Renal cortex interstitium (tissue), 15 donors: Measurements from ENCODE around the gene GCC2. TPM values are rescaled to one million over a fixed set of nuclear protein-coding genes. Genes with fewer than 3 reads are reported as not detected.

Source experiments
- DNase-seq, 11 donors: peaks; one replicate each; pipeline ENCODE4 v3.0.0-alpha.2; 2013; ENCODE audit warnings: low read depth in 9 of 11, low spot score in 4 of 11; ENCODE audit errors: extremely low read depth in 1 of 11
- long read RNA-seq, 16 experiments: transcript quantifications; one replicate each; lab custom pipeline, GENCODE V29; 2026
- polyA plus RNA-seq, 3 donors: library from polyadenylated mRNA; unstranded; fragments of 120-200 nt; gene quantifications; one replicate each; pipeline ENCODE4 v1.2.1, GENCODE V29; 2013; ENCODE audit not compliant: insufficient read length in 3 of 3

The GCC2 gene, protein sequence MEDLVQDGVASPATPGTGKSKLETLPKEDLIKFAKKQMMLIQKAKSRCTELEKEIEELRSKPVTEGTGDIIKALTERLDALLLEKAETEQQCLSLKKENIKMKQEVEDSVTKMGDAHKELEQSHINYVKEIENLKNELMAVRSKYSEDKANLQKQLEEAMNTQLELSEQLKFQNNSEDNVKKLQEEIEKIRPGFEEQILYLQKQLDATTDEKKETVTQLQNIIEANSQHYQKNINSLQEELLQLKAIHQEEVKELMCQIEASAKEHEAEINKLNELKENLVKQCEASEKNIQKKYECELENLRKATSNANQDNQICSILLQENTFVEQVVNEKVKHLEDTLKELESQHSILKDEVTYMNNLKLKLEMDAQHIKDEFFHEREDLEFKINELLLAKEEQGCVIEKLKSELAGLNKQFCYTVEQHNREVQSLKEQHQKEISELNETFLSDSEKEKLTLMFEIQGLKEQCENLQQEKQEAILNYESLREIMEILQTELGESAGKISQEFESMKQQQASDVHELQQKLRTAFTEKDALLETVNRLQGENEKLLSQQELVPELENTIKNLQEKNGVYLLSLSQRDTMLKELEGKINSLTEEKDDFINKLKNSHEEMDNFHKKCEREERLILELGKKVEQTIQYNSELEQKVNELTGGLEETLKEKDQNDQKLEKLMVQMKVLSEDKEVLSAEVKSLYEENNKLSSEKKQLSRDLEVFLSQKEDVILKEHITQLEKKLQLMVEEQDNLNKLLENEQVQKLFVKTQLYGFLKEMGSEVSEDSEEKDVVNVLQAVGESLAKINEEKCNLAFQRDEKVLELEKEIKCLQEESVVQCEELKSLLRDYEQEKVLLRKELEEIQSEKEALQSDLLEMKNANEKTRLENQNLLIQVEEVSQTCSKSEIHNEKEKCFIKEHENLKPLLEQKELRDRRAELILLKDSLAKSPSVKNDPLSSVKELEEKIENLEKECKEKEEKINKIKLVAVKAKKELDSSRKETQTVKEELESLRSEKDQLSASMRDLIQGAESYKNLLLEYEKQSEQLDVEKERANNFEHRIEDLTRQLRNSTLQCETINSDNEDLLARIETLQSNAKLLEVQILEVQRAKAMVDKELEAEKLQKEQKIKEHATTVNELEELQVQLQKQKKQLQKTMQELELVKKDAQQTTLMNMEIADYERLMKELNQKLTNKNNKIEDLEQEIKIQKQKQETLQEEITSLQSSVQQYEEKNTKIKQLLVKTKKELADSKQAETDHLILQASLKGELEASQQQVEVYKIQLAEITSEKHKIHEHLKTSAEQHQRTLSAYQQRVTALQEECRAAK (N-terminal part only)
- polyA plus RNA-seq: 10 to 100 TPM; 46.8 to 79.0 (median 58.1) TPM
- long read RNA-seq, donor 1, partial matches to known transcripts: 23 of 25 reads
- long read RNA-seq, donor 1, other reads (novel, unspliced or antisense): 0 of 25 reads
- long read RNA-seq, donor 2, partial matches to known transcripts: 0 of 1 reads
- long read RNA-seq, donor 2, other reads (novel, unspliced or antisense): 0 of 1 reads
- long read RNA-seq, donor 3, partial matches to known transcripts: 10 of 12 reads
- long read RNA-seq, donor 3, other reads (novel, unspliced or antisense): 0 of 12 reads
- long read RNA-seq, donor 4, partial matches to known transcripts: 7 of 9 reads
- long read RNA-seq, donor 4, other reads (novel, unspliced or antisense): 0 of 9 reads
- long read RNA-seq, donor 5: 0 reads
- long read RNA-seq, donor 6, partial matches to known transcripts: 36 of 38 reads
- long read RNA-seq, donor 6, other reads (novel, unspliced or antisense): 0 of 38 reads
- long read RNA-seq, donor 7, partial matches to known transcripts: 8 of 12 reads
- long read RNA-seq, donor 7, other reads (novel, unspliced or antisense): 0 of 12 reads
- long read RNA-seq, donor 8, partial matches to known transcripts: 6 of 15 reads
- long read RNA-seq, donor 8, other reads (novel, unspliced or antisense): 0 of 15 reads
- long read RNA-seq, donor 9, full-length matches to known transcripts: 2 of 12 reads
- long read RNA-seq, donor 9, partial matches to known transcripts: 10 of 12 reads
- long read RNA-seq, donor 9, other reads (novel, unspliced or antisense): 0 of 12 reads
- long read RNA-seq, donor 10, partial matches to known transcripts: 9 of 13 reads
- long read RNA-seq, donor 10, other reads (novel, unspliced or antisense): 0 of 13 reads
- long read RNA-seq, donor 11, full-length matches to known transcripts: 2 of 2 reads
- long read RNA-seq, donor 11, partial matches to known transcripts: 0 of 2 reads
- long read RNA-seq, donor 11, other reads (novel, unspliced or antisense): 0 of 2 reads
- long read RNA-seq, donor 12, partial matches to known transcripts: 0 of 3 reads
- long read RNA-seq, donor 12, other reads (novel, unspliced or antisense): 0 of 3 reads
- long read RNA-seq, donor 13, full-length matches to known transcripts: 5 of 16 reads
- long read RNA-seq, donor 13, partial matches to known transcripts: 11 of 16 reads
- long read RNA-seq, donor 13, other reads (novel, unspliced or antisense): 0 of 16 reads
- long read RNA-seq, donor 14, partial matches to known transcripts: 6 of 7 reads
- long read RNA-seq, donor 14, other reads (novel, unspliced or antisense): 0 of 7 reads
- long read RNA-seq, donor 15, partial matches to known transcripts: 7 of 8 reads
- long read RNA-seq, donor 15, other reads (novel, unspliced or antisense): 0 of 8 reads
- long read RNA-seq, donor 16, full-length matches to known transcripts: 9 of 42 reads
- long read RNA-seq, donor 16, partial matches to known transcripts: 33 of 42 reads
- long read RNA-seq, donor 16, other reads (novel, unspliced or antisense): 0 of 42 reads

DNA sequence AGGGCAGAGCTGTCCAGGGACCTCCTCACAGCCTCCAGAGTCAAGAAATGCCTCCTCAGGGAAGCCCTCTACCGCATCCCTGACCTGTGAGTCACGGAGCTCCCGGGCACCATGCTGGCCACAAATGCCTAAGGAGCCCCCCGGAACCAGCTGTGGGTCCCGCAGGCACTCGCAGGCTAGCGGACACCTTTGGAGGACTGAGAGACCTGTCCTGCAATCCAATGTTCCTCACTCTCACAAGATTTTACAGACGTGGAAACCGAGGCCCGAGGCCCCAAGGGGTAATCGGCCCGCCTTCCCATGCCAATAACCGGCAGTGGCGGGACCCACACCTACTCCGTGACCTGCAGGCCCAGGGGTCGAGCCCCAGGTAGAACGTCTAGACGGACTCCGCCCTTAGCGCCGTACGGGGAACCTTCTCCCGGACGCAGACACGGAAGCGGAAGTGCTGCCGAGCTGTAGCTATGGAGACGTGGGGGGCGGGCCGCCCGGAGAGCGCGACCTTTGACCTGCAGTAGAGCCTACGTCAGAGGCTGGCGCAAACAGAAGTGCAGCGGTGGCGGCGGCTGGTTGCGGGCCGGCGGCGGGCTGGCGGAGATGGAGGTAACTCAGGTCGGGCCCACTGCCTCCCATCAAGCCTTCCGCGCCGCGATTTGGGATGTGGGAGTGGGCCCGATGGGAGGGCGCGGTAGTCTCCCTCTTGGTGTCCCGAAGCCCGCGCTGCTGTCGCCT lies at the start of gene GCC2:
TSS of gene GCC2 (plus strand) at position 529 of the 732 bp plus-strand sequence. CDS start at position 598, 69 bp downstream.
- peak; percentile 82 to 93 (median 89) for DNase-seq

DNA sequence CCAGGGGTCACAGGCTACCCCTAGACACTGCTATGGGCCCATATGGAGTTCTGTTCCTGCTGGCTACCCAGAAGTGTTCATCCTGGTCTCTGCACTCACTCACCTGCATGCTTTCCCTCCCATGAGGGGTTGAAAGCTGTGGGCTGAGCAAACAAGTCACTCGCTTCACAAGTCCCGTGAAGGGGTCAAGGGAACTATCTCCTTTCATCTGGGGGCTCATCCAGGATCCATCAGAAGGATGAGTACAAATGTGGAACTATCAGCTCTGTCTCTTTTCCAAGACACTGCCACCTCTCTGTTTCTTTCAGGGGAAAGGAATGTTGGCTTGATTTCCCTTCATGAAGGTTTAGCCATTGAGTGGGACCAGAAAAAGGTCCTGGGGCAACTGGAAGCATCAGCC lies 49.5 kb upstream of the GCC2 start:
- no peak for DNase-seq

DNA sequence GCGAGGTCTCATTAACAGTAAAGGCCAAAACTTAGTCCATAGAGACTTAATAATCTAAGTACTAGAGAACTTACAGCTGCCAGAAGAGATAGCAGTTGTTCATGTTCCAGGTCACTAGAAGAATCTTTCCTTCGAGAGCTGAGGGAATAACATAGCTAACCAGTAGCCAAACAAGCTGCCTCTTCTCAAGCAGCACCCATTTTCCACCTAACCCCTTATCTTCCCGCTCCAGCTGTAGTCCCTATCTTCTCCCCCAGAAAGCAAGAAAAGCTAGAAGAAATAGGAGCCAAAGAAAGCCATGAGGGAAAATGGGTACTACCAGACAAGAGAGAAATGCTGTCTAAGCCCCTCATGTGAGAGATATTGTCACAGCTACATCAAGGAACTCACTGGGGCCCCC lies 47.2 kb upstream of the GCC2 start:
- DNase-seq: no peak

DNA sequence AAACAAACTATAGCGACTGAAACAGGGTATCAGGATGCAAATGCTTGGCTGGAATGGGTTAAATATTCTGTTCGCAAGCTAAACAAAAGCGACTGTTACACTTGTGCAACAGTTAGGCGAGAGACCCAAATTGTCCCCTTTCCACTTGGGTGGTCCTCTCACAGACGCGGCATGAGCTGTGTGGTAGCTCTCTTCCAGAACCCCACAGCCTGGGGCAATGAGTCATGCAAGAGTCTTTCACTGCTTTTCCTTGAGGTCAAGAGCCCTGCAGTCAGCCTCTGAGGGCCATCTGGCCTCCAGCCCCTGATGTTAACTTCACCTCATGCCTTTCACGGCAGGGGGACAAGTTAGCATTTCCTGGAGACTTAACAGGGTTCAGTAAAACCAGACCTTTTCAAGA lies 45.5 kb upstream of the GCC2 start:
- no peak for DNase-seq

DNA sequence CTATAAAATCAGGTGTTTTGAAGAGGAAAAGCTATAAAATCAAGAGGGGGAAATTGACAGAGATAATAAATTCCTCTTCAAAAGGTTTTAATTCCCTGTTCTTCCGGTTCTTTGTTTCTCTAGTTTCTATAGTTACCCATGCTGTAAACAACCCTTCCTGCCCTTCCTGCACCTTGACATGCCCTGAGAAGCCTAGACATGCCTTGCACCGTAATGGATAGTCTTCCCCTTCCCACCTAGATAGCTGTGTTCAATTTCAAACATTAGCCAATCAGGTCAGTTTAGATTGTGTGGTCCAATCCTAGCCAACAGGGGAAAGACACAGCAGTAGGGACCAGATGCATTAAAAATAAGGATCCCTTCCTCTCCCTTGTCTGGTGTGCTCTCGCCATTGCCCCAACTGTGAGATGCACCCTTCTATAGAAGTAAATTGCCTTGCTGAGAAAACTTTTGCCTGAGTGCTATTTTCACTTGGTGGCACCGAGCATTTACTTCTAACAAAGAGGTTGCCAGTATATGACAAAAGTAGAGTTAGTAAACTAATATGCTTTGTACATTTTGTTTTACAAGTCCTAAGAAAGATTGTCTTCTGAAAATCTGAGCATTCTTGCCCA lies 44.1 kb upstream of the GCC2 start:
- no peak for DNase-seq

DNA sequence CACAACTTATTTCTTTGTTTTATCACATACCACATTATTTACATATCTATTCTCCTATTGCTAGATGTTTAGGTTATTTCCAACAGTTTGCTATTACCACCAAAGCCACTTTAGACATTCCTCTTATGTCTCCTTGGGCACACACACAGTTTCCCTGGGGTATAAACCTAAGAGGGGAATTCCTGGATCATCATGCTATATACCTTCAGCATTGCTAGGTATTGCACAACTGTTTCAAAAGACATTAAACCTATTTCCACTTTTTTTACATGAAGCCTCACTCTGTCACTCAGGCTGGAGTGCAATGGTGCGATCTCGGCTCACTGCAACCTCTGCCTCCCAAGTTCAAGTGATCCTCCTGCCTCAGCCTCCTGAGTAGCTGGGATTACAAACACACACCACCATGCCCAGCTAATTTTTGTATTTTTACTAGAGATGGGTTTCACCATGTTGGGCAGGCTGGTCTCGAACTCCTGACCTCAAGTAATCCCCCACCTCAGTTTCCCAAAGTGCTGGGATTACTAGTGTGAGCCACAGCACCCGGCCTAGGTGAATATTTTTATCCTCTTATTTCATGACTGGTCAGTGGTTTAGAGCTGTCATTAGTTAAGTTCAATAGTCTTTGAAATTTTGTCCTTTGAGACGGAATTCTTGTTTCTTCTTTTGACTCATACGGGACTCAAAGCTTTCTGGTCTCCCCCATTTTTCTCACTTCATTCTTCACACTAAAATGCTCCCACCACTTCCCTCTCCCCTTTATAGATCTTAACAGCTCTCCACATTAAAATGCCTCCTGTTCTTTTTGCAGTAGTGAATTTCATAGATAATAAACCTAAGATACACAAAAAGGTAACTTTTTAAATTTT lies 40.9 kb upstream of the GCC2 start:
- no peak for DNase-seq

DNA sequence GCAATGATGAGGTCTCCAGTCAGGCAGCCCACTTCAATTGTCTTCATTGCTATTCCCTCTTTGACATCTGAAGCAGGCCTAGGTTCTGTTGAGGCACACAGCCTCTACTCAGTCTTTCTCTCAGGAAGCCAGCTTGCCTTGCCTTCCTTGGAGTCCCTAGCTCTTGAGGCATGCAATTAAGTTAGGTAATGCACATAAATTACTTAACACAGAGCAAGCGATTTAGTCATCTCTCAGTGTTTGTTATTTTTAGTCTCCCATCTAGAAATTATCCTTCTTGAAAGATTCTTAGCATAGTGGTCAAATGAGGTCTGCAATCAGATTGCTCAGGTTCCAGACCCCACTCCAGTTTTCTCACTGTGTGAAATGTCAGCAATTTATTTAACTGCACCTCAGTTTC lies 39.2 kb upstream of the GCC2 start:
- DNase-seq: no peak

DNA sequence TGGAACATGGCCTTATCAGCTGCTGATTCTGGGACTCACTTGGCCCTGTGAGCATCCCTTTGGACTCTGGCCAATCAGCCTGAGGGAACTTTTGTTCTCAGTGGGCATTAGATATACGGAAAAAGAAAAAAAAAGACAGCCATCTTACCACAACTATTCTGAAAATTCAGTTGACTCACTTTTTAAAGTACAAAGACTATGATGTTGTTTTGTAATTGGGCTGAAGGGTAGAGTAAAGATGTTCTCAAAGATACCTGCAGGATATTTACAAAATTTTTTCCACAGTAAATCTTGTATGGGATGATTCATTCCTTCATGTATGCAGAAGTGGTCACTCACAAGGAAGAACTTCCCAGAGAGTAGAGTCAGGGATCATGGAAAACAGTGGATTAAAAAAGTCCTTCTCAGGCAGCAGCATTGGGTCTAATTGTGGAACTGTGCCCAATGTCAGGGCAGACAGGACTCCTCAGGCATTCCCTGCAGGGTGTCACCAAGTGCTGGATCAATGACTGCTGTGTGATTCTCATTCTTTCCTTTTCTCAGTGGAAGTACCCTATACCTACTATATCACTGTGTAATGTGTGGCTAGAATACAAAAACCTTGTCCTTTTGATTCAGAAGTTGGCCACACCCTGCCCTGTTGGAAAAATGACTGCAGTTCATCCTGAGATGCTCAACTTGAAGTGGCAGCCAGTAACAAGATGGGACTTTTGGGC lies 35.9 kb upstream of the GCC2 start:
- DNase-seq: no peak

DNA sequence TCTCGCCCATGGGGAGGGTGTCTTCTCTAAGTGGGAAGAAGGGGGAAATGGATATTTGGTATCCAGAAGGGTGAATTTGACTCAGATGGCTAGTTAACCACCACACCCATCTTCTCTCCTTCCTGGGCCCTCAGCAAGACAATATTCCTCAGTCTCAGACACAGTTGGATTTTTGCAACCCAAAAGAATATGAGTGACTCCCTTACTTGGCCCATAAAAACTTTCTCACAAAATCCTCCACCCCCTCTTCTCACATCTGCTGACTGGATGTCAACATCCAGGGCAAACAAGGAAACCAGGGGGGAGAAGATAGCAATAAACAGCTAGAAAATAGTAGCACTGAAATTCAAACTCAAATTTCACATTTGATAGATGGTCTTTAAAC lies 35.3 kb upstream of the GCC2 start:
- no peak for DNase-seq

DNA sequence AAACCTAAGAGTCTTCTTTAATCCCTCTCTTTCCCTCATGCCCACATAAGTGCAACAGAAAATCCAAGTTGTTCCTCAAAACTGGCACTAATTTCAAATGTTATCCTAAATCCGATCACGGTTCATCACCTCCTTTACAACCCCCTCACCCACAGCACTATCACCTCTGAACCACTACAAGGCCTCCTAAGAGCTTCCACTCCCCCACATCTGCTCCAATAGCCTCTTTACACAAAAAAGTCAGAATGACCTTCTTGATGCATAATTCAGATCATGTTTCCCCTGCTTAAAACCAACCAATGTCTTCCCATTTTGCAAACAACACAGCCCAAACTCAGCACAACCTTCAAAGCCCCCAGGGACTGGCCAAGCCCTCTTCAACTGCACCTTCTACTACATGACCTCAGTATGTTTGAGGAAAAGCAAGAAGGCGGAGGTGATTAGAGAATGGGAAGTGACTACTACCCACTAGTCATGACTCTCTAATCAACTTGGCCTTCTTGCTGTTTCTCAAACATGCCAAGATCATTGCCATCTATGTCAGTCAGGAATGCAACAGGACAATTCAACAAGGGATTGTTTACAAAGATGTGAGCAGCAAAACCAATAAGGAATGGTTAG lies 34.6 kb upstream of the GCC2 start:
- DNase-seq: no peak

DNA sequence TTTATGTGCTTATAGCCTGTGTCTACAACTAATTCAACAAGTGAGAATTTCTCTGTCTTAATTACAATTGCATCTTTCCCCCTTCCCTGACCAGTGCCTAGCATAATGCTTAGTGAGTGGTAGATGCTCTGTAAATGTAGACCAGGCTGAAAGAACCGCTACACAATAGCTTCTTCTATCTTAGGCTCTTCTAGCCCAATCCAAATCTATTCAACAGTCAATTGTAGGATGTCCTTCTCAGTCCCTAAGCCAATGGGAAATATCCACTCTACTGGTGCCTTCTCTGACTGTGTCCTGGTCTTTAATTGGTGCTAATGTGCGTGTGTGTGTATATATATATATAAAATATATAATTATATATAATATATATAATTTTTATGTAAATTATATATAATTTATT lies 34.1 kb upstream of the GCC2 start:
- no peak for DNase-seq

DNA sequence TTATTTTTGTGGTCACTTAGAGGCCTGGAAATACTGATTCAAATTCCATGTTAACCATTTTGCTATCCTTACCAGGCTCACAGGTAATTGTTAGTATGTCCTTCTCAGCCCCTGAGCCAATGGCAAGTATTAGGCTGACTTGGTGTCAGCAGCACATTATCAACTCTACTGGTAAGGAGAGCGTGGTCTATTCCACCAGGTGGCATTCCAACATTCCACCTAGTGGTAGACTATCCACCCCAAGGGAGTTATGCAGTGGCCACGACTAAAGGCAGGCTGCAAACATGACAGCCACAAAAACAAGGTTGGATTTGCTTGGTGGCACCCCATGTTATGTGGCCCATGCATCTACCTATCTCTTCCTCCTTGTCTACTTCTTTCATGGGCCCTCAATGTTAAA lies 31.8 kb upstream of the GCC2 start:
- DNase-seq: no peak

DNA sequence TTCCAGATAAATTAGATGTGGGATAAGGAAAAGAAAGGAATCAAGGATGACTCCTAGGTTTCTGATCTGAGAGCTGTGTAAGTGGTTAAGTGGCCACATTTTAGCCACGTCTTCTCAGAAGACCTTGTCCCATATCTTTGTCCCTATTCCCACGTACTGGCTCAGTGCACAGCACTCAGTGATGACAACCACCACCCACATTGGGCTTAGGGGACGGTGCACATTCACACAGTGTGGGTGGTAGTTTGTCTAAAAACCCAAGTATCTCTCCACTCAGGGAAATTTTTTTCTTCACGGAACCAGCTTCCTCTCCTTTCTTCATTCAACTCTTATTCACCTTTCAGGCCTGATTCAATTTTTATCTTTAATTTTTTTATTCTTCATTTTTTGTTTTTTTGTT lies 30.6 kb upstream of the GCC2 start:
- DNase-seq: no peak
